Keratinocyte (primary cell): ENCODE measurements around the gene ZNF346. TPM values are rescaled to one million over a fixed set of nuclear protein-coding genes. Genes with fewer than 3 reads are reported as not detected.

Source experiments
- DNase-seq: peaks from one replicate; pipeline ENCODE4 v3.0.0-alpha.2; 2011; ENCODE audit warnings: low read depth, missing footprints, low spot score
- FAIRE-seq: peaks from 2 replicates; lab custom pipeline; 2011; peaks lifted over from hg19 to GRCh38; lab: Jason Lieb, UNC
- H2AFZ ChIP-seq: 2 replicates; pipeline ENCODE4 v1.6.0; 2012; ENCODE audit warnings: low read length, control low read depth, inconsistent platforms; ENCODE audit not compliant: control insufficient read depth
- H3K27ac ChIP-seq: 2 replicates; pipeline ENCODE4 v1.5.1; 2011; ENCODE audit warnings: low read length; ENCODE audit not compliant: control insufficient read depth, insufficient read depth
- H3K27me3 ChIP-seq: 3 replicates; pipeline ENCODE4 v1.6.0; 2011; ENCODE audit warnings: low read length; ENCODE audit not compliant: control insufficient read depth, insufficient read depth; ENCODE audit errors: extremely low read depth
- H3K36me3 ChIP-seq, 2 experiments: 2 replicates in 1 of 2; 3 replicates in 1 of 2; pipeline ENCODE4 v1.5.1; 2011; ENCODE audit warnings: low read length in 2 of 2, mild to moderate bottlenecking in 1 of 2; ENCODE audit not compliant: control insufficient read depth in 2 of 2, insufficient read depth in 2 of 2; ENCODE audit errors: extremely low read depth in 1 of 2
- H3K4me1 ChIP-seq: 3 replicates; pipeline ENCODE4 v1.5.1; 2011; ENCODE audit warnings: low read length; ENCODE audit not compliant: control insufficient read depth, insufficient read depth; ENCODE audit errors: extremely low read depth
- H3K4me2 ChIP-seq: 3 replicates; pipeline ENCODE4 v1.6.0; 2011; ENCODE audit warnings: low read depth, low read length; ENCODE audit not compliant: control insufficient read depth, insufficient read depth; ENCODE audit errors: extremely low read depth
- H3K4me3 ChIP-seq, 3 experiments: fragments of 200-600 bp in 1 of 3; sonication (generic) in 1 of 3; 2 replicates in 2 of 3; 3 replicates in 1 of 3; pipeline ENCODE4 v1.5.1; 2011 to 2016; ENCODE audit warnings: low read length in 3 of 3, mild to moderate bottlenecking in 3 of 3, control low read depth in 2 of 3, inconsistent platforms in 1 of 3, low read depth in 1 of 3, mixed read lengths in 1 of 3, mixed run types in 1 of 3, moderate library complexity in 1 of 3; ENCODE audit not compliant: control insufficient read depth in 2 of 3, insufficient read depth in 2 of 3; ENCODE audit errors: extremely low read depth in 1 of 3
- H3K79me2 ChIP-seq: 2 replicates; pipeline ENCODE4 v1.6.0; 2012; ENCODE audit warnings: low read length; ENCODE audit not compliant: control insufficient read depth, insufficient read depth
- H3K9ac ChIP-seq: 3 replicates; pipeline ENCODE4 v1.6.0; 2011; ENCODE audit warnings: low read length; ENCODE audit not compliant: control insufficient read depth, insufficient read depth; ENCODE audit errors: extremely low read depth
- H3K9me1 ChIP-seq: 3 replicates; pipeline ENCODE4 v1.6.0; 2011; ENCODE audit warnings: low read length; ENCODE audit not compliant: control insufficient read depth, insufficient read depth; ENCODE audit errors: extremely low read depth
- H3K9me3 ChIP-seq: 2 replicates; pipeline ENCODE4 v1.5.1; 2012; ENCODE audit warnings: low read depth, low read length; ENCODE audit not compliant: control insufficient read depth
- H4K20me1 ChIP-seq: 3 replicates; pipeline ENCODE4 v1.6.0; 2011; ENCODE audit warnings: low read length; ENCODE audit not compliant: control insufficient read depth, insufficient read depth; ENCODE audit errors: extremely low read depth
- EZH2 ChIP-seq: IDR thresholded peaks from one replicate; pipeline ENCODE4 v1.6.1; 2012; ENCODE audit warnings: inconsistent platforms, mild to moderate bottlenecking, low read length, moderate library complexity
- dilution Hi-C: fragments of 300-500 bp; cut with MboI; formaldehyde crosslinking; loops from one replicate; pipeline ENCODE4 v1.7.0; 2020; ENCODE audit warnings: low sequenced_read_pairs; ENCODE audit not compliant: extremely low pct_ligation_motif_present
- polyA plus RNA-seq, 5 experiments: library from polyadenylated mRNA; depleted of rRNA in 3 of 5; stranded (reverse) in 3 of 5; stranded (forward) in 1 of 5; unstranded in 1 of 5; fragments of >200 nt; gene quantifications; 1 replicate in 1 of 5; 2 replicates in 3 of 5; 3 replicates in 1 of 5; pipeline versions ENCODE4 v1.2.1 to v1.2.3, GENCODE V29; 2011 to 2012; ENCODE audit warnings: missing spikeins in 2 of 5, low read depth in 1 of 5, low replicate concordance in 1 of 5
- TF ChIP-seq, protein P1 (sequence below), 3 experiments: IDR thresholded peaks in 1 of 3; conservative IDR thresholded peaks in 1 of 3; optimal IDR thresholded peaks in 1 of 3; 2 replicates in 2 of 3; 3 replicates in 1 of 3; pipeline versions ENCODE3 to v1.5.1; 2011; ENCODE audit warnings: low read length in 3 of 3, mild to moderate bottlenecking in 3 of 3, moderate library complexity in 2 of 3, control low read depth in 1 of 3, inconsistent platforms in 1 of 3; ENCODE audit not compliant: insufficient read depth in 2 of 3; ENCODE audit errors: extremely low read depth in 1 of 3

ZNF346 gene
- polyA plus RNA-seq, 1 donor (not counting 4 experiments of a cell fraction or from before 2014, with no cell fraction given): 9.5 TPM

DNA sequence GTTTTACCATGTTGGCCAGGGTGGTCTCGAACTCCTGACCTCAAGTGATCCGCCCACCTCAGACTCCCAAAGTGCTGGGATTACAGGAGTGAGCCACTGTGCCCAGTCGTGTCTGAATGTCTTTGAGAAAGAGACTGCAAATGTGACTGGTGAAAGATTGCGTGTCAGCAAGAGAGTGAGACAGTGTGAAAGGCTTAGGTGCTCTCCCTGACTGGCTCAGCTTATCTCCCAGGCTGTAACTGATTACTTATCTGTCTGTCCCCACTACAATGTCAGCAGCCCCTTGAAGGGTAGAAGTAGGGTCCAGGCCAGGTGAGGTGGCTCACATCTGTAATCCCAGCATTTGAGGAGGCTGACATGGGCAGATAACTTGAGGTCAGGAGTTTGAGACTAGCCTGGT lies 60.9 kb downstream of the ZNF346 start:
- Histone ChIP-seq H3K9me3 (no peaks in the 10 kb centered on the region), H4K20me1 (no peaks in the 10 kb centered on the region), H3K4me1 (peaks cover 2% of the 10 kb centered on the region), H3K9ac (no peak overlapping the region), H3K9me1 (no peaks in the 10 kb centered on the region), H3K27me3 (peaks cover 10% of the 10 kb centered on the region), H3K4me3 (no peak overlapping the region), H3K36me3 (no peaks in the 10 kb centered on the region), H3K79me2 (no peaks in the 10 kb centered on the region), H3K4me2 (no peak overlapping the region), H2AFZ (no peak overlapping the region), H3K27ac (no peak overlapping the region)
- dilution Hi-C loops: no loop called here
- TF ChIP-seq, protein P1, sequence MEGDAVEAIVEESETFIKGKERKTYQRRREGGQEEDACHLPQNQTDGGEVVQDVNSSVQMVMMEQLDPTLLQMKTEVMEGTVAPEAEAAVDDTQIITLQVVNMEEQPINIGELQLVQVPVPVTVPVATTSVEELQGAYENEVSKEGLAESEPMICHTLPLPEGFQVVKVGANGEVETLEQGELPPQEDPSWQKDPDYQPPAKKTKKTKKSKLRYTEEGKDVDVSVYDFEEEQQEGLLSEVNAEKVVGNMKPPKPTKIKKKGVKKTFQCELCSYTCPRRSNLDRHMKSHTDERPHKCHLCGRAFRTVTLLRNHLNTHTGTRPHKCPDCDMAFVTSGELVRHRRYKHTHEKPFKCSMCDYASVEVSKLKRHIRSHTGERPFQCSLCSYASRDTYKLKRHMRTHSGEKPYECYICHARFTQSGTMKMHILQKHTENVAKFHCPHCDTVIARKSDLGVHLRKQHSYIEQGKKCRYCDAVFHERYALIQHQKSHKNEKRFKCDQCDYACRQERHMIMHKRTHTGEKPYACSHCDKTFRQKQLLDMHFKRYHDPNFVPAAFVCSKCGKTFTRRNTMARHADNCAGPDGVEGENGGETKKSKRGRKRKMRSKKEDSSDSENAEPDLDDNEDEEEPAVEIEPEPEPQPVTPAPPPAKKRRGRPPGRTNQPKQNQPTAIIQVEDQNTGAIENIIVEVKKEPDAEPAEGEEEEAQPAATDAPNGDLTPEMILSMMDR (optimal IDR thresholded peaks at IDR 0.05 in 1 of 3, IDR thresholded peaks at IDR 0.05 in 1 of 3, conservative IDR thresholded peaks at IDR 0.05 in 1 of 3; ENCODE audit: extremely low read depth in 1 of 3, insufficient read depth in 2 of 3, low read length in 3 of 3): no peak
- TF ChIP-seq EZH2: no peak
- DNase-seq (no peak), FAIRE-seq (no peak)

DNA sequence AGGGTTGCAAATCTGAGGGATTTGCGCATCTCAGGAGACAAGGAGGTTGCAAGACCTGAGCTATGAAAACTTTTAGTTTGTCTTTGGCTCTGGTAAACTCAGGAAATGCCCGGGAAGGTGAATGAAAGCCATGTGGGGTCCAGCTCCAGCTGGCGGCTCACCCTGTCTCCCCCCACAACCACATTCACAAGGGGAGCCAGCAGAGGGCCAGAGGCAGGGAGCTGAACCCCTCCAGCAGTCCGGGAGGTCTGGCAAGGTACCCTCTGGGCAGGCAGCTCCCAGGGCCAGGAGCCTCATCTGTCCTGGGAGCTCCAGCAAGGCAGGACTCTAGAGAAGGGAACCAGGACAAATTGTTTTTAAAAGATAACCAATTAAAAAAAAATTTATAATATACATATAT lies 61.7 kb downstream of the ZNF346 start:
- no peak overlapping the region for H3K9ac ChIP-seq
- H3K9me1 ChIP-seq: no peaks in the 10 kb centered on the region
- H3K36me3 ChIP-seq: no peaks in the 10 kb centered on the region
- no peaks in the 10 kb centered on the region for H3K79me2 ChIP-seq
- H3K27me3 ChIP-seq: peaks cover 10% of the 10 kb centered on the region
- no peaks in the 10 kb centered on the region for H3K9me3 ChIP-seq
- dilution Hi-C loops: no loop called here
- no peak overlapping the region for H3K4me3 ChIP-seq
- H3K4me2 ChIP-seq: no peak overlapping the region
- H3K4me1 ChIP-seq: peaks cover 2% of the 10 kb centered on the region
- H2AFZ ChIP-seq: no peak overlapping the region
- H3K27ac ChIP-seq: no peak overlapping the region
- TF ChIP-seq EZH2: no peak
- TF ChIP-seq, protein P1 (optimal IDR thresholded peaks at IDR 0.05 in 1 of 3, IDR thresholded peaks at IDR 0.05 in 1 of 3, conservative IDR thresholded peaks at IDR 0.05 in 1 of 3; ENCODE audit: extremely low read depth in 1 of 3, insufficient read depth in 2 of 3, low read length in 3 of 3): no peak
- FAIRE-seq (no peak), DNase-seq (no peak)
- no peaks in the 10 kb centered on the region for H4K20me1 ChIP-seq
